Activated CD4-positive, alpha-beta memory T cell treated with anti-CD3 and anti-CD28 coated beads for 36 hours (primary cell): Measurements from ENCODE around the gene AHNAK2. TPM values are rescaled to one million over a fixed set of nuclear protein-coding genes. Genes with fewer than 3 reads are reported as not detected.
A peak's percentile ranks its signal among the peaks of the same experiment; 100 is the strongest.

Experiments used
- CTCF ChIA-PET: fragments of 350-600 bp; sonication (Branson Sonifier 250); formaldehyde crosslinking; loops from one replicate; lab custom pipeline; 2021; ENCODE audit warnings: antibody characterized with exemption, inconsistent platforms; lab: Charles Lee
- POLR2A ChIA-PET: fragments of 350-600 bp; sonication (Branson Sonifier 250); formaldehyde crosslinking; loops from one replicate; lab custom pipeline; 2021; ENCODE audit warnings: antibody characterized with exemption; lab: Charles Lee
- DNase-seq: peaks from one replicate; pipeline ENCODE4 v3.0.0-alpha.2; 2020
- H3K27ac Mint-ChIP-seq: one replicate; pipeline ENCODE4 v1.8.0; 2021; ENCODE audit warnings: mixed read lengths
- H3K27me3 Mint-ChIP-seq: one replicate; pipeline ENCODE4 v1.8.0; 2021; ENCODE audit warnings: mixed read lengths
- H3K36me3 Mint-ChIP-seq: one replicate; pipeline ENCODE4 v1.8.0; 2021; ENCODE audit warnings: mixed read lengths
- H3K4me1 Mint-ChIP-seq: one replicate; pipeline ENCODE4 v1.8.0; 2021; ENCODE audit warnings: low read depth, mixed read lengths
- H3K4me3 Mint-ChIP-seq: one replicate; pipeline ENCODE4 v1.8.0; 2021; ENCODE audit warnings: mild to moderate bottlenecking, mixed read lengths
- H3K9me3 Mint-ChIP-seq: one replicate; pipeline ENCODE4 v1.8.0; 2021; ENCODE audit warnings: mixed read lengths
- intact Hi-C: fragments of 100-400 bp; cut with micrococcal nuclease; formaldehyde crosslinking; loops from one replicate; pipeline ENCODE4 v1.15.1; 2023
- total RNA-seq, 2 experiments: library from RNA; stranded (reverse); gene quantifications; one replicate each; pipeline ENCODE4 v1.2.3, GENCODE V29; 2021

The AHNAK2 gene
- total RNA-seq, 2 experiments from 2014 or later: 0.02 to 0.05 TPM

DNA sequence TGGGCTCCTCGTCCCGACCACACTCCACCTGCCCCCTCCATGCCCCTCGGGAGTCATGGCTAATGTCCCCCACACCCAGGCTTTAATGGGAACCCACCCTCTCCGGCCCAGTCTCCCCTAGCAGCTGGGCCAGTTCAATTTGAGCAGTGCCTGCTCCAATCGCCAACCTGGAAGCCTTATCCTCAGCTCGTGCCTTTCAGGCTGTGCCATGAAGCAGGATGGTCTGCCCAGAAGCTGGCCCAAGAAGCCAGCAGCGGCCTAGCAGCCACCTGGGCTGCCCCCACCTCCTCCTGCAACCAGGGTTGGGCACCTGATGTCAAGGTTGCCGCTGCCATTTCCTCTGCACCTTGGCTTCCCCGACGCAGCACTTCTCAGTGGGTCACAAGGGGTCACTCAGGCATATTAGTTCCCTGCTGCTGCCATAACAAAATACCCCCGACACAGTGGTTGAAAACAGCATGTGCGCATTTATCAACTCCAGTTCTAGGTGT, 5.1 kb upstream of the AHNAK2 start:
- POLR2A ChIA-PET: interaction anchor here (2.9 kb wide), 1 partner anchor 36 kb away, joined by 18 read pairs; the partner anchor contains the start of gene CDCA4
- intact Hi-C loops: no loop called here
- no peak for DNase-seq
- Mint-ChIP-seq H3K27me3 (peaks cover 11% of the 10 kb centered on the region), H3K36me3 (no peaks in the 10 kb centered on the region), H3K27ac (no peak overlapping the region), H3K9me3 (no peaks in the 10 kb centered on the region), H3K4me1 (peaks cover 11% of the 10 kb centered on the region), H3K4me3 (no peak overlapping the region)
- CTCF ChIA-PET: interaction anchor here (1.3 to 3.1 kb wide), 4 partner anchors 7 to 62 kb away, joined by 4 to 20 read pairs (median 9); partner anchors contain the start of gene CDCA4

DNA sequence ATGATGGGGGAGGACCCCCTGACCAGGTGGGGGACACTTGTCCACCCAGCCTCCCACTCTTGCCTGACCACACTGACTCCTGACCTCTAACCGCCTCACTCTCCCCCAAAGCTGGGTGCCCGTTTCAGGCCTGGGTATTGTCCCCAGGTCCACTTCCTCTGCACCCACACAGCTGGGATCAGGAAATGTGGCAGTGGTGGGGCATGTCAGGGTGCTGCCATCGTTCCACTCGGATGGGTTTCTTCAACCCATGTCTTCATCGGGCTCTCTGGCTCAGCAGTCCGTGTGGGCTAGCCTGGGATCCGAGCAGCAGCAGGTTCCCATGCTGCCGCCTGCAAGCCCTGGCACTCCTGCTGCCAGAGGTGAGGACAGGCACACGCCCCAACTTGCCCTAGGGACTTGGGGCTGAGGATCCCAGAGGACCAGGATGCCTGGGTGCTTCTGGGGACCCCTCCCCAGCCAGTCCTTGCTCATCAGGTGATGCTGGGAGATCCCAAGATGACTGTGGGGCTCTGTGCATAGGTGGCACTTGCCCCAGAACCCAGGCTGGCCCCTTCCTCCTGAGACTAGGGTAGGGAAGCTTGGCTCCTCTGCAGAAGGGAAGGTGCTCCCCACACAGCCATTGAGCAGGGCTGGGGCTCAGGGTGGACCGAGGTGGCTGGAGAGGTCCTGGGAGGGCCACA, 4.5 kb upstream of the AHNAK2 start:
- peaks cover 12% of the 10 kb centered on the region for H3K27me3 Mint-ChIP-seq

DNA sequence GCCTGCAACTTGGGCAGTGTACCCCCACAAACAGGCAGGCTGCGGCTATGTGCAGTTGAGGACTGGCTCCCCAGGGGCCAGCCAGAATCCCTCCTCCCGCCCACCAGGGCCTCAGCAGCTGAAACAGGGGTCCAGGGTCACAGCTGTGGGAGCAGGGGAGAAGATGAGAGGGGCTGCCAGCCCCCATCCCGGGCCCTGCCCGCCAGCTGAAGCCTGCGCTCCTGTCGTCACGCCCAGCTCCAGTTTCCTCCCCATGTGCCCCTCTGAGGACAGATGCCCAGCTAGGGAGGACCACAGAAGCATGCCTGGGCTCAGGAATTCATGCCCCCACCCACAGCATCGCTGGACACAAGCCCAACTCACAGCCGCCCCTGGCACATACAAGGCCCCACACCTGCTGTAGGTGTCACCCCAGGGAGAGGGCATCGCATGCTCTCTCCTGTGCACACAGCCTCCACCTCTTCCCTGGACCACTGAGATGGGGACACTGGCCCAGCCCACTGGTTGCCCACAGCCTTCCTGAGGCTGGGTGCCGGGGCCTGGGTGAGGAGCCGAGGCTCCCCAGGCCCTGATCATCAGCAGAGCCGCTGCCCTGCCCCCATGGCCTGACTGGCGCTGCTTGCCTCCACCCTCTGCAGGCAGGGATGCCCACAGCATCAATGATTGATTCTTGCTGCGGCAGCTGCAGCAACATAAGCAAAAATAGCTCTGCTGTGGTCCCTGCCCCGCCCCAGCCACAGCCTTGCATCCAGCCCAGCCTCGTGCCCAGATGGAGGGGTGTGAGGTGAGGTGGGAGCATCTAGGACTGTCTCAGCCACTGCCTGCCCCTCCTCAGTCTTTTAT, 3.7 kb upstream of the AHNAK2 start:
- intact Hi-C loops: no loop called here
- Mint-ChIP-seq H3K4me1 (peaks cover 14% of the 10 kb centered on the region), H3K4me3 (no peak overlapping the region), H3K27me3 (peaks cover 17% of the 10 kb centered on the region), H3K9me3 (no peaks in the 10 kb centered on the region), H3K36me3 (no peaks in the 10 kb centered on the region), H3K27ac (no peak overlapping the region)
- DNase-seq: no peak
- POLR2A ChIA-PET: no interaction called here
- CTCF ChIA-PET: interaction anchor here (1.2 to 2.4 kb wide), 3 partner anchors 40 to 64 kb away, joined by 4 to 7 read pairs (median 5); partner anchors contain the start of gene CDCA4

More for the DNA sequence above, 4.5 kb upstream of the AHNAK2 start:
- Mint-ChIP-seq H3K27ac (no peak overlapping the region), H3K9me3 (no peaks in the 10 kb centered on the region), H3K4me3 (no peak overlapping the region), H3K4me1 (peaks cover 13% of the 10 kb centered on the region), H3K36me3 (no peaks in the 10 kb centered on the region)
- ChIA-PET CTCF (interaction anchor here (2.4 to 3.1 kb wide), 2 partner anchors 63 kb away, joined by 7 to 20 read pairs; no protein-coding TSS in a partner anchor), POLR2A (no interaction called here)
- intact Hi-C loops: no loop called here
- DNase-seq: no peak

DNA sequence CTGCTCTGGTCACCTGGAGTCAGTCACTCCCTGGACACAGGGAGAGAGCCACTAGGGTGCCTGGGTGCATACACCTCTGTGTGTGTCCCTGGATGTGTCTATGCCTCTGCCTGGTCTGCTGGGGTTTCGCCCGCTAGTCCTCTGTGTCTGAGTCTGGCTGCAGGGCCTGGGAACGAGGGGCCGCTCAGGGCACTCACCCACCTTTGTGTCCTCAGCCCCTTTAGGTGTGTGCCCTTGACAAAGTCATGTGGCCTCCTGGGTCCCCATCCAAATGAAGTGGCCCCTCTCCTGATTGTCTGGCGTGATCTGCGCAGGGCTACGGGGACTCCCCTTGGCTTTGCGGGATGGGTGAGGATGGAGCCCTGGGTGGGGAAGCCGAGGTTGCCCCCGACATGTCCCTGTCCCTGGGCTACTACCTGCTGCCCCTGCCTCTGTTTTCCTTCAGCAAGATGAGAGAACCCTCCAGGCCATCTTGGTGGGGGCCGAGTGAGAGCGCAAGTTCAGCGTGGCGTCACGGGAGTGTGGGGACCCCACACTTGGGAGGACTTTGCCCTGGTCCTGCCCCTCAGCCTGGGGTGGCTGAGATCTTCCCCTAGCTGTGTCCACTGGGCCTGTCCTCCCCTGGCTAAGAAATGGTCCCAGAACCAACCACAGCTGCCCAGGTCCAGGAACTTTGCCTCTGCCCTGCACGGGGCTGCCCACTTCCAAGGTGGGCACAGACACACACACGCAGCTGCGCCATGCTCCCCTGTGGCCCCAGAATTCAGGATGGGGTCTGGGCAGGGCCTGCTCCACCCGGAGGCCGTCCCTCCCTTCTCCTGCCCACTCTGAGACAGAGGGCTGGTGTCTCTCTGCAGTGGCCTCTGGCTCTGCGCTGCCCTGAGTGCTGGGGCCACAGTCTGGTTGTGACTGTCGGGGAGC, 2.7 kb upstream of the AHNAK2 start:
- peaks cover 13% of the 10 kb centered on the region for H3K4me1 Mint-ChIP-seq
- CTCF ChIA-PET: interaction anchor here (1.2 to 2.4 kb wide), 3 partner anchors 41 to 65 kb away, joined by 4 to 7 read pairs (median 5); partner anchors contain the start of gene CDCA4
- H3K4me3 Mint-ChIP-seq: no peak overlapping the region
- intact Hi-C loops: no loop called here
- no peak overlapping the region for H3K27ac Mint-ChIP-seq
- no peaks in the 10 kb centered on the region for H3K36me3 Mint-ChIP-seq
- H3K27me3 Mint-ChIP-seq: peaks cover 24% of the 10 kb centered on the region
- no peaks in the 10 kb centered on the region for H3K9me3 Mint-ChIP-seq
- POLR2A ChIA-PET: no interaction called here
- no peak for DNase-seq

DNA sequence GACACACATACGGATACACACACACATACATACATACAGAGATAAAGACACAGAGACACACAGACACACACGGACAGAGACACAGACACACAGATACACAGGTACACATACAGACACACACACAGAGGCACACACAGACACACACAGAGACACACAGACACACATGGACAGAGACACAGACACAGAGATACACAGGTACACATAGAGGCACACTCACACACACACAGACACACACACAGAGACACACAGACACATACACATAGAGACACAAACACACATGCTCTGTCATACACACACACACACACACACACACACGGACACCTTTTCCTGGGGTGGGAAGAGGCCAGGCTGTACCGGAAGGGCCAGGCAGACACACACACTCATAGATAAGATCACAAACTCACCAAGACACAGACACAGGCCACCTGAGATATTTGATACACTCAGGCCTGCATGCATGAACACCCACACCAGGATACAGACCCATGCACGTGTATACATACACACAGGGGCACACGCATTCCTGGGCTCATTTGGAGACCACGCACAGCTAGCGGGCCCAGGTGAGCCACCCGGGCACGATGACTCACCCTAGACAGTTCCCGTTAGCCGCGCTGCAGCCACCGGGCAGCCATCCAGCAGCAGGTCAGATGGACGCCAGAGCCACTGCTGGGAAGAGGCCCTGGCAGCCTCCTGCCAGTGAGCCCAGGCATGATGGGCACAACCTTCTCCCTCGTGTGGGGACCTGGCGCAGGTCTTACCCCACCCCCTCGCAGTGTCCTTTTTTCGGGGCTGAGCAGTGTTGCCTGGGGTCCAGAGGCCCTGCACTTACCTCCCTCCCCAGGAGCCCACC, 1.8 kb upstream of the AHNAK2 start:
- Mint-ChIP-seq H3K9me3 (no peaks in the 10 kb centered on the region), H3K27ac (no peak overlapping the region), H3K27me3 (peaks cover 25% of the 10 kb centered on the region), H3K4me1 (peaks cover 13% of the 10 kb centered on the region), H3K36me3 (no peaks in the 10 kb centered on the region), H3K4me3 (no peak overlapping the region)
- POLR2A ChIA-PET: no interaction called here
- intact Hi-C loops: loop anchor here (2.0 to 5.0 kb wide), 2 partner anchors 41 to 83 kb away; partner anchors contain the start of gene CDCA4
- CTCF ChIA-PET: no interaction called here
- no peak for DNase-seq

DNA sequence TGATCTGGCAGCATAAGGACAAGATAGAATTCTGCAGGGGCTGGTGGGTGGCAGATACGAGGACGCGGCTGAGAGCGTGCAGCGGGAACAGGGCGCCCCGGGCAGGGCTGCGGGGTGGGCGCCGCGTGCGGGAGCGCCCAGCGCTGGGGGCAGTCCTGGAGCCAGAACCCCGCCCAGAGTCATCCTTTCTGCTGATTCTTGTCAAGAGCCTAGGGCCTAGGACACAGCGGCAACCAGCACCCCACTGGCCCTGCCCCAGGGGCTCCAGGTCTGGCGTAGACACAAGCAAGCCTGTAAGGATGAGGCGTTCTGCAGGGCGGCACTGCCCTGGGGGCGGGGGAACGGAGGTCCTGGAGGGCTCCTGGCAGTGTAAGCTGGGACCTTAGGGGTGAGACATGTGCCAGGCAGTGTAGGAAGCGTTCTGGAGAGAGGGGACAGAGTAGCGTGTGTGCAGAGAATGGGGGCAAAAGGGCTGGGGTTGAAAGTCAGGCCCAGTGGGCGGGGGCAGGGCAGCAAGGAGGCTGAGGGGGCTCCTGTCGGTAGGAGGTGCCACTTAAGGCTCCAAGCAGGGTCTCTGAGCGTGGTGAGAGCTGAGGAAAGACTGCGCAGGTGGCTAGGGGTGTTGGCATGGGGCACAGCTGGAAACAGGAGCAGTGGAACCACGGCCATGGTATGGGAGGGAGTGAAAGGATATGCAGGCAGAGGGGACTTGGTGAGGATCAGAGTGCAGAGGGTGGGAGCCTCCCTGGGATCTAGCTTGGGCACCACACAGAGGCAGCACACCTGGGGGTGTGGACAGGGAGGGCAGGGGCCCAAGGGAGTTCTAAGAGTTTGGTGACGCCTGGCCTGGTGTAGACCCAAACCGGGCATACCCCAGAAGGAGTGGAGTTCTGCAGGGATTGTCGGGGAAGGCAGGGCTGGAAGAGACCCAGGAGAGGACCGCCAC, 845 bp upstream of the AHNAK2 start:
- Mint-ChIP-seq H3K4me1 (peaks cover 10% of the 10 kb centered on the region), H3K9me3 (no peaks in the 10 kb centered on the region), H3K27ac (no peak overlapping the region), H3K4me3 (peak overlapping the region; percentile 20), H3K36me3 (no peaks in the 10 kb centered on the region), H3K27me3 (peaks cover 25% of the 10 kb centered on the region)
- POLR2A ChIA-PET: interaction anchor here (0.5 kb wide), 1 partner anchor 291 kb away, joined by 3 read pairs; no protein-coding TSS in a partner anchor
- intact Hi-C loops: loop anchor here (2.0 to 5.0 kb wide), 2 partner anchors 42 to 82 kb away; partner anchors contain the start of gene CDCA4
- DNase-seq: no peak
- CTCF ChIA-PET: interaction anchor here (1.6 kb wide), 1 partner anchor 66 kb away, joined by 6 read pairs; no protein-coding TSS in a partner anchor

DNA sequence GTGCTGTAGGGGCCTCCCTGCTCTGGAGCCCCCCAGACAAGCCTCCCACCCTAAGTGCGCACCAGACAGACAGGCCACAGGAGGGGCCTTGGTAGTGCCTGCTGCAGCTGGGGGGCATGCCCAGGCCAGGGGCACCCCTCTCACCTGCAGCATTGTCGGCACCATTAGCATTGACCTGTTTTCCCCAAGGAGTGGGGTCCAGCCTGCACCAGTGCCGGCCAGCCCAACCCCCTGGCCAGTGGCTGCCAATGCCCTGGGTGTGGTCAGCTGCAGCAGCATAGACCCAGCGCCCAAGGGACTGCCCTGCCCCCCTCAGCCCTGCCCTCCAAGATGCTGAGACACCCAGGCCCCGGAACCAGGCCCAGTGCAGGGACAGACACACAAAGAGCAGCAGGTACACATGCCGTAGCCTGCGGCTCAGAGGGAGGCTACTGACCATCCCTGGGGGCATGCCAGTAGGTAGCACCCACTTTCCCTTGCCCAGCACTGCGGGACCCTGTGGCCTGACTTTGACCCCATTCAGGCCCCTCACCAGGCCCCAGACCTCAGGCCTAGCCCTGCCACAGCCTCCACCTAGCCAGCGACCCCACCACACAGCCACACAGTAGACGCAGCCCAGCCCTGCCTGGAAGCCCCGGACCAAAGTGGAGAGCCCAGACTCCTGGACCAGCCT, 1.0 kb downstream of the AHNAK2 start:
- H3K4me3 Mint-ChIP-seq: no peak overlapping the region
- ChIA-PET POLR2A (no interaction called here), CTCF (interaction anchor here (1.3 to 6.0 kb wide), 6 partner anchors 7 to 98 kb away, joined by 4 to 108 read pairs (median 10); partner anchors contain the start of gene CLBA1)
- H3K27ac Mint-ChIP-seq: no peak overlapping the region
- intact Hi-C loops: loop anchor here (5.0 kb wide), 1 partner anchor 80 kb away; no protein-coding TSS in a partner anchor
- peaks cover 10% of the 10 kb centered on the region for H3K4me1 Mint-ChIP-seq
- H3K9me3 Mint-ChIP-seq: no peaks in the 10 kb centered on the region
- DNase-seq: no peak
- no peaks in the 10 kb centered on the region for H3K36me3 Mint-ChIP-seq
- peaks cover 25% of the 10 kb centered on the region for H3K27me3 Mint-ChIP-seq

DNA sequence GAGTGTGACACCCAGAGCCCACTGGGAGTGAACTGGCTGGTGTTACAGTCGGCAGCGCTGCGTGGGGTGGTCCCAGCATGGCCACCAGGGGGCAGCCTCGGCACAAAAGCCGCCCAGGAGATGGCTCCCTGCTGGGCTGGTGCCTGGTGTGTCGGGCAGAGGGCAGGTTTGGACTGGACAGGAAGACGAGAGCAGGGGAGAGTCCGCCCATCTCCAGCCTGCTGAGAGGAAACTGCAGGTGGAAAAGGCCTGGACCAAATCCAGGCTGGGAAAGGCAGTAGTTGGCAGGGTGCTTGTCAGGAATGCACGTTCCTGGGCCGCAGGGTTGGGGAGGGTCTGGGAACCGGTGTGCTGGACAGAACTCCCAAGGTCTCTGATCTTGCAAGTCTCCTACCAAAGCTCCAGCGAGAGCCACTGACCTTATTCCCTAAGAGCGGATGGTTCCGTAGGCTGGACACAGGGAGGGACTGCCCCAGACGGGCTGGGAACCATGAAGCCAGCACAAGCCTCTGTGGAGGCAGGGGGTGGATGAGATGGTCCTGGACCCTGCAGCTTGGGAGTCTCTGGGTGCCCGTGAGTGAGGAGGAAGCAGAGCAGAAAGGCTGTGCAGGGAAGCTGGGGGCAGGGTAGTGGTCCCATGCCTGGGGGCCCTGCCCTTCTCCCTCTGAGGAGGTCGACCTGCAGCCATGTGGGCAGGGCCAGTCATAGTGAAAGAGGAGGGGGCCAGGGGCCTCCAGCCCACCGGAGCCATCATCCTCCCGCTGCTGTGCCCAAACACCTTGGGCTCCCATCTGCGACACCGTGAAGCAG, 1.8 kb downstream of the AHNAK2 start:
- ChIA-PET CTCF (interaction anchor here (0.7 to 6.0 kb wide), 17 partner anchors 8 to 98 kb away, joined by 3 to 108 read pairs (median 5); partner anchors contain the start of genes CDCA4 and CLBA1), POLR2A (no interaction called here)
- Mint-ChIP-seq H3K27me3 (peaks cover 25% of the 10 kb centered on the region), H3K36me3 (no peaks in the 10 kb centered on the region), H3K4me3 (peak overlapping the region; percentile 34), H3K4me1 (peaks cover 10% of the 10 kb centered on the region), H3K27ac (peak overlapping the region; percentile 39), H3K9me3 (no peaks in the 10 kb centered on the region)
- DNase-seq: peak; percentile 91
- intact Hi-C loops: loop anchor here (1.0 to 5.0 kb wide), 2 partner anchors 69 to 79 kb away; no protein-coding TSS in a partner anchor
